Measurements from ENCODE around the gene CA10. TPM values are rescaled to one million over a fixed set of nuclear protein-coding genes. Genes with fewer than 3 reads are reported as not detected.

The CA10 gene
- polyA plus RNA-seq, 1 donor (not counting 4 experiments of a cell fraction or from before 2014, with no cell fraction given), result 2.9 TPM

- H3K9me1 ChIP-seq (ENCODE audit: control insufficient read depth, extremely low read depth, insufficient read depth, low read length), result no peaks in the 10 kb centered on the region
- no peaks in the 10 kb centered on the region for H3K79me2 ChIP-seq (ENCODE audit: control insufficient read depth, insufficient read depth, low read length)
- no peak overlapping the region for H3K4me3 ChIP-seq (ENCODE audit: control insufficient read depth in 2 of 3, extremely low read depth in 1 of 3, insufficient read depth in 2 of 3, low read depth in 1 of 3, low read length in 3 of 3)
- H2AFZ ChIP-seq (ENCODE audit: control insufficient read depth, low read length), result no peak overlapping the region
- H4K20me1 ChIP-seq (ENCODE audit: control insufficient read depth, extremely low read depth, insufficient read depth, low read length), result no peaks in the 10 kb centered on the region
- TF ChIP-seq CTCF (optimal IDR thresholded peaks at IDR 0.05 in 1 of 3, IDR thresholded peaks at IDR 0.05 in 1 of 3, conservative IDR thresholded peaks at IDR 0.05 in 1 of 3; ENCODE audit: extremely low read depth in 1 of 3, insufficient read depth in 2 of 3, low read length in 3 of 3) (no peak), EZH2 (IDR thresholded peaks at IDR 0.05; ENCODE audit: low read length) (no peak)
- FAIRE-seq (no peak), DNase-seq (ENCODE audit: low read depth, low spot score) (no peak)
- no peak overlapping the region for H3K27ac ChIP-seq (ENCODE audit: control insufficient read depth, insufficient read depth, low read length)
- dilution Hi-C loops (cut with MboI; ENCODE audit: extremely low pct_ligation_motif_present, low sequenced_read_pairs), result no loop called here
- no peaks in the 10 kb centered on the region for H3K27me3 ChIP-seq (ENCODE audit: control insufficient read depth, extremely low read depth, insufficient read depth, low read length)
- H3K36me3 ChIP-seq (ENCODE audit: control insufficient read depth in 2 of 2, extremely low read depth in 1 of 2, insufficient read depth in 2 of 2, low read length in 2 of 2), result no peaks in the 10 kb centered on the region
- H3K4me2 ChIP-seq (ENCODE audit: control insufficient read depth, extremely low read depth, insufficient read depth, low read depth, low read length), result no peak overlapping the region
- no peaks in the 10 kb centered on the region for H3K9me3 ChIP-seq (ENCODE audit: control insufficient read depth, low read depth, low read length)
- H3K4me1 ChIP-seq (ENCODE audit: control insufficient read depth, extremely low read depth, insufficient read depth, low read length), result no peaks in the 10 kb centered on the region
- H3K9ac ChIP-seq (ENCODE audit: control insufficient read depth, extremely low read depth, insufficient read depth, low read length), result no peak overlapping the region
Observed at GRCh38 chr17:51721730-51722129, 436.8 kb downstream of the CA10 start.

GRCh38 chr17:51720439-51720838 lies 438.1 kb downstream of the CA10 start:
- Histone ChIP-seq H3K4me1 (ENCODE audit: control insufficient read depth, extremely low read depth, insufficient read depth, low read length) (no peaks in the 10 kb centered on the region), H3K4me3 (ENCODE audit: control insufficient read depth in 2 of 3, extremely low read depth in 1 of 3, insufficient read depth in 2 of 3, low read depth in 1 of 3, low read length in 3 of 3) (no peak overlapping the region), H3K36me3 (ENCODE audit: control insufficient read depth in 2 of 2, extremely low read depth in 1 of 2, insufficient read depth in 2 of 2, low read length in 2 of 2) (no peaks in the 10 kb centered on the region), H2AFZ (ENCODE audit: control insufficient read depth, low read length) (no peak overlapping the region), H3K27me3 (ENCODE audit: control insufficient read depth, extremely low read depth, insufficient read depth, low read length) (no peaks in the 10 kb centered on the region), H3K79me2 (ENCODE audit: control insufficient read depth, insufficient read depth, low read length) (no peaks in the 10 kb centered on the region), H3K27ac (ENCODE audit: control insufficient read depth, insufficient read depth, low read length) (no peak overlapping the region), H3K4me2 (ENCODE audit: control insufficient read depth, extremely low read depth, insufficient read depth, low read depth, low read length) (no peak overlapping the region), H3K9ac (ENCODE audit: control insufficient read depth, extremely low read depth, insufficient read depth, low read length) (no peak overlapping the region), H4K20me1 (ENCODE audit: control insufficient read depth, extremely low read depth, insufficient read depth, low read length) (no peaks in the 10 kb centered on the region), H3K9me3 (ENCODE audit: control insufficient read depth, low read depth, low read length) (no peaks in the 10 kb centered on the region), H3K9me1 (ENCODE audit: control insufficient read depth, extremely low read depth, insufficient read depth, low read length) (no peaks in the 10 kb centered on the region)
- dilution Hi-C loops (cut with MboI; ENCODE audit: extremely low pct_ligation_motif_present, low sequenced_read_pairs), result no loop called here
- DNase-seq (ENCODE audit: low read depth, low spot score) (no peak), FAIRE-seq (no peak)
- TF ChIP-seq EZH2 (IDR thresholded peaks at IDR 0.05; ENCODE audit: low read length) (no peak), CTCF (optimal IDR thresholded peaks at IDR 0.05 in 1 of 3, IDR thresholded peaks at IDR 0.05 in 1 of 3, conservative IDR thresholded peaks at IDR 0.05 in 1 of 3; ENCODE audit: extremely low read depth in 1 of 3, insufficient read depth in 2 of 3, low read length in 3 of 3) (no peak)

Measured in keratinocyte (primary cell).